ENCODE results near the gene RXFP2. TPM values are rescaled to one million over a fixed set of nuclear protein-coding genes. Genes with fewer than 3 reads are reported as not detected.
A peak's percentile ranks its signal among the peaks of the same experiment; 100 is the strongest.

The RXFP2 gene
- total RNA-seq, 4 donors from 2014 or later, result 1.0 to 2.2 TPM; not detected in 2

GRCh38 chr13:31846961-31847752 is 107.8 kb downstream of the RXFP2 start:
- H3K4me1 ChIP-seq, result peaks cover 0 to 23% (median 5%) of the 10 kb centered on the region in 4 donors
- peak overlapping the region; percentile 73 to 87 (median 82) for H3K4me3 ChIP-seq
- H3K27ac ChIP-seq, result peak overlapping the region; percentile 62 to 85 (median 79)
- H3K9me3 ChIP-seq, result no peaks in the 10 kb centered on the region
- no peaks in the 10 kb centered on the region for H3K36me3 ChIP-seq
- 8 to 9% methylated on average over 21 to 33 of the region's 34 CpGs for WGBS, 2 donors
- TF ChIP-seq EP300 (IDR thresholded peaks at IDR 0.05) (no peak), POLR2A (IDR thresholded peaks at IDR 0.05) (no peak), CTCF (IDR thresholded peaks at IDR 0.05) (no peak)
- no peak for DNase-seq (ENCODE audit: low spot score in 2 of 2)
- H3K27me3 ChIP-seq, result no peaks in the 10 kb centered on the region

- WGBS, 2 donors, result 81 to 89% methylated on average over 7 of the region's 7 CpGs
- no peak for DNase-seq (ENCODE audit: low spot score in 2 of 2)
- H3K27me3 ChIP-seq, result no peaks in the 10 kb centered on the region
- no peaks in the 10 kb centered on the region for H3K9me3 ChIP-seq
- peaks cover 0 to 23% (median 5%) of the 10 kb centered on the region in 4 donors for H3K4me1 ChIP-seq
- H3K27ac ChIP-seq, result no peak overlapping the region
- no peaks in the 10 kb centered on the region for H3K36me3 ChIP-seq
- H3K4me3 ChIP-seq, result no peak overlapping the region
- TF ChIP-seq POLR2A (IDR thresholded peaks at IDR 0.05), result no peak
Observed at GRCh38 chr13:31848621-31849020, 109.3 kb downstream of the RXFP2 start.

GRCh38 chr13:31849206-31849605 is 109.9 kb downstream of the RXFP2 start:
- H3K27me3 ChIP-seq, result no peaks in the 10 kb centered on the region
- TF ChIP-seq EP300 (IDR thresholded peaks at IDR 0.05) (no peak), POLR2A (IDR thresholded peaks at IDR 0.05) (no peak), CTCF (IDR thresholded peaks at IDR 0.05) (no peak)
- 66% methylated on average over 4 of the region's 4 CpGs for WGBS, 2 donors
- peaks cover 0 to 23% (median 5%) of the 10 kb centered on the region in 4 donors for H3K4me1 ChIP-seq
- no peak overlapping the region for H3K4me3 ChIP-seq
- DNase-seq (ENCODE audit: low spot score in 2 of 2), result no peak
- no peaks in the 10 kb centered on the region for H3K36me3 ChIP-seq
- no peak overlapping the region for H3K27ac ChIP-seq
- no peaks in the 10 kb centered on the region for H3K9me3 ChIP-seq

GRCh38 chr13:31850041-31850555 is 110.8 kb downstream of the RXFP2 start:
- Histone ChIP-seq H3K27me3 (no peaks in the 10 kb centered on the region), H3K4me1 (peaks cover 0 to 22% (median 5%) of the 10 kb centered on the region in 4 donors), H3K36me3 (no peaks in the 10 kb centered on the region), H3K4me3 (no peak overlapping the region), H3K9me3 (no peaks in the 10 kb centered on the region), H3K27ac (no peak overlapping the region)
- no peak for TF ChIP-seq EP300 (IDR thresholded peaks at IDR 0.05)
- DNase-seq (ENCODE audit: low spot score in 2 of 2), result no peak
- whole genome bisulfite sequencing, 2 donors, result 49 to 54% methylated on average over 5 of the region's 5 CpGs

- H3K27ac ChIP-seq, result no peak overlapping the region
- no peak overlapping the region for H3K4me3 ChIP-seq
- H3K27me3 ChIP-seq, result no peaks in the 10 kb centered on the region
- H3K9me3 ChIP-seq, result no peaks in the 10 kb centered on the region
- WGBS, 2 donors, result 91 to 94% methylated on average over 6 of the region's 6 CpGs
- DNase-seq (ENCODE audit: low spot score in 2 of 2), result no peak
- H3K4me1 ChIP-seq, result peaks cover 0 to 11% (median 3%) of the 10 kb centered on the region in 4 donors
- H3K36me3 ChIP-seq, result no peaks in the 10 kb centered on the region
- TF ChIP-seq CTCF (IDR thresholded peaks at IDR 0.05), result no peak
- TF ChIP-seq EP300 (IDR thresholded peaks at IDR 0.05), result no peak
- no peak for TF ChIP-seq POLR2A (IDR thresholded peaks at IDR 0.05)
Observed at GRCh38 chr13:31851216-31851615, 111.9 kb downstream of the RXFP2 start.
